Amniotic stem cell (primary cell): Measurements from ENCODE around the gene ANXA6.

Source experiments
- DNase-seq: peaks from one replicate; lab custom pipeline; 2025; lab: John Stamatoyannopoulos, UW

ANXA6 gene

DNA sequence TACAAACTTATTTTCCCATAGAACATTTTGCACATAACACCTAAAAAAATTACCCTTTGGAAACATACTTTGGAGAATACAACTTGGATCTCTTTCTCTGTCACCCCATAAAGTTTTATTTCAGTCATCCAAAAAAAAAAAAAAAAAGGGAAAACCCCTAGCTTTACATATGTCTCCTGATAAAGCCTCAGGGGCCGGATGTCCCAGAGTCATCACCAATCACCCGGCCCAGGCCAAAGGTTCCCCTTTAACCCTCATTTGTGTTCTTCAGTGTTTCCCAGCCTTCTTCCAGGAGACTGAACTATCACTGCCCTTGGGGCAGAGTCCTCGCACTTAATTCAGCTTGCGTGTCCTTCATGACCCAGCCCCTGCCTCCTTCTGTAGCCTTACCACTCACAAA is 28.8 kb downstream of the ANXA6 start:
- DNase-seq: no peak

DNA sequence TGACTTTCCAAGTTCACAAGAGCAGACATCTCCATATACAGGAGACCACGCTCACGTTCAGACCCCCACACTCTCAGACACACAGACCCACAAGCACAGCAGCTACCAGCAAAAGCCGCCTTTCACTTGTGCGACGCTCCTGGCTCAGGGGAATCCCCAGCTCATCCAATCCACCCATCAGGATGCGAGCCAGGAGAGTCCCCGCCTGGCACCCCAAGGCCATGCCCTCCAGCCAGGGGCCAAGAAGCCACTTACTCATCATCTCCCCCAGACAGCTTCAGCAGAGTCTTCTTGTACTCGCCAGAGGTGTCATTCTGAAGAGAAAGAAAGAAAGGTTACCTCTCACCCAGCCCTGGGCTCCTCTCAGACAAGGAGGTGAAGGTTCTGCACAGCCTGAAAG is 29.7 kb downstream of the ANXA6 start:
- no peak for DNase-seq

DNA sequence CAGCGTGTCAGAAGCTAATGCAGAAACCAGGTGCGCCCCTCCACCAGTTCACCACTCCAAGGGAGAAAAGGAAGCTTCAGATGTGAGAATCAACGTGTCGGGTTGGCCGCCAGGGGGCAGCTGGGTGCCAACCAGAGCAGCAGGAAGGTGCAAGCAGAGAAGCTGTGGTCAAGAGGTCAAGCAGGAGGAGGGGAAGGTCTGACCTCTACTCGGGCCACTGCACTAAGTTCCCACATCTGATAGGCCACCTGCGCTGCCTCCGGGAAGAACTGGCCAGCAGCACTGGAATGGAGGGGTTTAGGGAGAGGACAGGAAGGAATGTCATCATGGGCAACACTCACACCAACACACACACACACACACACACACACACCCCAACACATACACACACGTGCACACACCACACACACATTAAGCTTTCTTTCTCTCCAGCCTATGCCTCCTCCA is 31.4 kb downstream of the ANXA6 start:
- DNase-seq: no peak

DNA sequence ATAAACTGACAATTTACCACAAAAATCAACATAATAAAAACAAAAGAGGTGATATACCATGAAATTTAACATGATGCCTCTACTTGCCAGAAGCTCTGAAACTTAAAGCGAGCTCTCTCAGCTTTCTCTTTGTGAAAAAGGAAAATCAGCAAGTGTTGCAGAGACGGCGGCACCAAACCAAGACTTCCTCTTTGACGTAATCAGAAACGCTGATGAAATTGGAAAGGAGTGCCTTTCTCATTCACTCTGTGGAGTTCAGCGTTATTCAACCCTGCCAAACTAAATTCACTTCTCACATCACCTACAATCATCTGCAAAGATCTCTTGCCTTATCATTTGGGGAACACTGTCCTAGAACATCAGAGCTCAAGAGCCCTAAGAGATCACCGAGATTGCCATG is 32.2 kb downstream of the ANXA6 start:
- no peak for DNase-seq

DNA sequence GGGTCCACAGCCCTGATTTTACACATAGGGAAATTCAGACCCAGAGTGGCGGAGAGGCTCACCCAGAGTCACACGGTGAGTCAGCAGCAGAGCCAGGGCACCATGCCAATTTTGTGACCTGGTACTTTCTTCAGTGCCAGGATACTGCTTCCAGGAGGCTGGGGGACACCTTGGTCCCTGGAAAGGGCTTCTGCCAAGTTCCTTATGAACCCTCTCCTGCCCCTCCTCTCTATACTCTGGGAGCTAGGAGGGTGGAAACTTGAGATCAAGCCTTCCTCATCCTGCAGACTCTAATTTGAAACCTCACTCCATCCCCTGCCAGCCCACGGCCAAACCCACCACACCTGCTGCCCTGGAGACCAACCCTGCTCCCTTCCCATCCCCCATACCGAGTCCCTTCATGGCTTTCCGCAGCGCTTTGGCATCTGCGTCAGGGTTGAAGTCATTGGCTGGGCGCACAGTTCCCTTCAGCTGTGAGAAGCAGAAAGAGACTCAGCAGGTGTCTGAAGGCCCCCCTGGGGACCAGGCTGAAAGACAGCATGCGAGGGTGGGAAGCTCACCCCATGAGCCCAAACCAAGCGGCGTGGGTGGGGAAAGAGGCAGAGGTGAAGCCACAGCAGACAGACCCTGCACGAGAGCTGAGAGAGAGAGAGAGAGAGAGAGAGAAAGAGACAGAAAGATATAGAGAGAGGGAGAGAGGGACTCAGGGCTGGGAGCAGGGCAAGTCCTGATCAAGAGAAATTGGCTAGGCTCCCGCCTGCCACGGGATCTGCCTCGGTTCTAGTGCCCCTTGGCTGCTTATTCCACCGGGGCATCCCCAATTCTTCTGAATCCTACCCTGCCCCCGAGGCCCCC is 33.5 kb downstream of the ANXA6 start:
- DNase-seq: no peak

DNA sequence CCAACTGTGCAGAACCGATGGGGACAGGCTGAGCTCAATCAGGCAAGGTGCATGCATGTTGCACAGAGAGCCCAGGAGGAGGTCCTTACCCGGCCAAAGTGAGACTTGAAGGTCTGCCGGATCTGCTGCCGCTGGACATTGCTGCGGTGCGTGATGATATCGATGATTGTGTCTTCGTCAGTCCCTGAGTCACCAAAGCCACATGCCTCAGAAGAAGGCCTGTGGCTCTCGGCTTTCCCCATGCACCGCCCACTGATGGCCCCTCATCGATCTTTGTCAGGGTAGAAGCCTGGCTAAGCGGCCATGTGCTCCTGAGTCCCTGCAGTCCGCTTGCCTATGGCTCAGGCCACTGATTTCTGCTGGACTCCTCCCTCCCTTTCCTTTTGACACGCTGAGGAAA is 34.8 kb downstream of the ANXA6 start:
- DNase-seq: no peak

DNA sequence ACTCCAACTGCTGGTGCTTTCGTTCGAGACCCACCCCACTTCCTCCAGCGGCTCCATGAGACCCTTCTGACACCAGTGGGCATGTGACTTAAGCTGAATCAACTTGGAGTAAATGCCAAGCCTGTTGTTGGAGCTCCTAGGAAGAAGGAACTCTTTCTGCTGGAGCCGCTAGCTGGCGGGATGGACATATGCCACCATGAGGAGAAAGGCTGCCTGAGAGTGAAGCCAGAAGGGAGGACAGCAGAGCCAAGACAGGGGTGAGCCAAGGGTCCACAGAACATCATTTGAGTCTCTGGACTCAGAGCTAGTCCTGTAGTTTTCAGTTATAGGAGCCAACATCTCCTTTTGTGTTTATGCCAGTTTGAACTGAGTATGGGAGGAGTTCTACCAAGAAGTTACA is 35.9 kb downstream of the ANXA6 start:
- DNase-seq: no peak

DNA sequence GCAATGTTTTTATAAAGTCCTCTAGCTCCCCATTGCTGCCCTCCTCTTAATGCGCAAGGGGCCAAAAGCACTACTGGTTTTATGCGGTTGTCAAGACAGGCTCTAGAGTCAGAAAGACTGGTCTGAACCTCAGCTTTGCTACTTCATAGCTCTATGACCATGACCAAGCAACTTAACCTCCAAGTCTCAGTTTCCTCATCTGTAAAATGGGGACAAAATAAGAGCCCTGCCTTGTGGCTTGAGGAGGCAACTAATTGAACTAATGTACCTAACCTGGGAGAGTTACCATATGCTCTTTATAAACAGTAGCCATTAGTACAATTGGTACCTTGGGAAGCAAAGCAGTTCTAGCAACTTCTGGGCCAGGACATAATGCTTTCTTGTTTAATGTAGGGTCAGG is 36.5 kb downstream of the ANXA6 start:
- no peak for DNase-seq

DNA sequence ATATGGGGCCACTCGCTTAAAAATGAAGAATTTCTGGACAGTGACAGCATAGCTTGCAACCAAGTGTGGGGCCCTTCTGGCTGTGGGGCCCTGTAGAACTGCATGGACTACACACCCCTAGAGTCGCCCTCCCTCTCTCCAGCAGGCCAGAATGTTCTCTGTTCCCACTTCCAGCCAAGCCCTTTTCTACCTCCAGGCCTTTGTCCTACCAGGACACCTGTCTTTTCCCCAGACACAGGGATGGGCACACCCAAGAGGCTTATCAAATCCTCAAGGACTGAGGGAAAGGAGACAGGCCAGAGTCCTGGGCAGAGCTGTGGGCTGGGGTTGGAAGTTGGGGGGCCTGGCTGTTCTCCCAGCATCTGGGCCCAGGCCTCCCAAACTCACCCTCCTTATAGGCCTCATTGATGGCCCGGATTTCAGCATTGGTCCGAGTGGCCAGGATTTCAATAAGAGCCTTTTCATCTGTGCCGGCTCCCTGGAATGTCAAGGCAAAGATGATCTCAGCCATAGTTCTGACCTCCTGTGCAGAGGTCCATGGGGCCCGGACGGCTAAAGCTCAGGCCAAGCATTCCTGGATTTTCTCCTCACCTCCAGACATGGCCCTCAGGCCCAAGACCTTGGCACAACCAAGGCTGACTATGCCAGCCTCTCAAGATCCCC is 38.5 kb downstream of the ANXA6 start:
- DNase-seq: no peak

DNA sequence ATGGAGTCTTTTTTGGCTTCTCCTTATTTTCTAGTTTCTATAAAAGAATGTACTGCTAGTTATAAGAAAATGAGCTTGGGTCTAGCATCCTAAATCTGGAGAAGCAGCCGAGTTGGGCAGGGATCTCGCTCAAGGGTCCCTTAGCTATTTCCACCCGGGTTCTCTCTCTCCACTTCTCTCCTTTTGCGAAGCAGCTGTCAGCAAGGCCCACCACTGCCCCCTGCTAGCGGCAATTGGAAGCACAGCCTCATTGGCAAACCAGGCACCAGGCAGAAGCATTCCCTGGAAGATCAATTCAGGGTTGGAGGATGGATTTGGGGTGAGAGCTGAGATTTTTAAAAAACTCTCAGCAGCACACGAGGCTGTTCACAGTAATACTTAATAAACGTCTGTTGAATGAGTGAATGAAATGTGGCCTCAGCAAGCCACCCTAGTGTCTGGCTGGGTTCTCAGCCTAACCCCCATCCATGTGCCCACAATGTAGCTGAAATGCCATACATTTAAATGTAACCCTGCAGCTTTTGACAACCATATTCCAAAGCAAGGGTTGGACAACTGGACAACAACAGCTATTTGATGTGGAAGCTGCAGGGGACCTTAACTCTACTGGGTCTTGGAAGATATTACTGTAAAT is 42.2 kb downstream of the ANXA6 start:
- peak; percentile 24 for DNase-seq

DNA sequence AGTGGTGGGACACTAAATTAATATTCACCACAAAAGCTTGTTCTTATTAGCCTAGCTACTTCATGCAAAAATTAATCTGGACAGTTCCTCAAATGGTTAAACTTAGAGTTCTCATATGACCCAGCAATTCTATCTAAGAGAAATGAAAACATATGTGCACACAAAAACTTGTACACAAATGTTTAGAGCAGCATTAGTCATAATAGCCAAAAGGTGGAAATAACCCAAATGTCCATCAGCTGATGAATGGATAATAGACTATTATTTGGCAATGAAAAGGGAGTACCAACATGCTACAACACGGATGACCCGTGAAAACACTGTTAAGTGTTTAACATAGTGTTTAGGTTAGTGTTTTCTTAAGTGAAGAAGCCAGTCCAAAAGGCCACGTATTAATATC is 43.9 kb downstream of the ANXA6 start:
- DNase-seq: no peak

DNA sequence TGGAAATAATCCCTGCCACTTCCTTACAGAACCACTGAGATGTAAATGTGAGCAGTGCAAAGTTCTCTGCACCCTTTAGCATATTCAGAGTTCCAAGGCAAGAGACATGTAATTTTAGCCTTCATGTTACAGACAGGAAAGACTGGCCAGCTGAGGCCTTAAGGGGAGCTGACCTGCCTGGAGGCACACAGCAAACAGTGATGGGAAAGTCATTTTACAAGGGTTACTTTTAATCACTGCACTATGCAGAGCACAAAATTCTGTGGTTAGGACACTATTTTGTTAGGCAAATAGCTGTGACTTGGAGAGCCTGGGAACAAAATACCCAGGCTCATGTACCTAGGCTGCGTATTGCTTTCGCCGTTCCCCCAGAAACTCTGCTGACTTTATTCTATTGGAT is 46.6 kb downstream of the ANXA6 start:
- DNase-seq: no peak

DNA sequence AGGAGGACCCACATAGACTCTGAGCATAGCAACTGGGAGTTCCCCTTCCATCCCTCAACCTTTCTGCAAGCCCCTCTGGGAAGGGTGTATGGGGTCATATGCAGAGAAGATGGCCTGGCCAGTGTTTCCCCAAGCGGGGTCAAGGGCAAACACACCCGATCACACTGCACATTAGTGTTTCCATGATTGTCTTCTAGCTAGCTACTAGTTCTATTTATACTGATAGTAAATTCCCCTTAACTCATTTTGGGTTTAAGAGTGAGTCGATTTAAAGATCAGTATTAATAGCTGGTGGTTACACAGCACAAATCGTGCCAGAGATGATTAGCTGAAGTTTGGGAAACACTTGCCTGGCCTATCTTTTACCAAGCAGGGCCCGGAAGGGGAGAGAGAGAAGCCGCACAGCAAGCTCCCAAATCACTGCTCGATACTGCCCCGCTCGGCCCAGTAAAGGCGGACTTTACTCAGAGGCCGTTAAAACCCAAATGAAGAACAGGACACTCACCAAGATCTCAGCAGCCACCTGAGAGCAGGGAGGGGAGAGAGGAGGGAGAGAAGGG is 47.4 kb downstream of the ANXA6 start:
- no peak for DNase-seq

DNA sequence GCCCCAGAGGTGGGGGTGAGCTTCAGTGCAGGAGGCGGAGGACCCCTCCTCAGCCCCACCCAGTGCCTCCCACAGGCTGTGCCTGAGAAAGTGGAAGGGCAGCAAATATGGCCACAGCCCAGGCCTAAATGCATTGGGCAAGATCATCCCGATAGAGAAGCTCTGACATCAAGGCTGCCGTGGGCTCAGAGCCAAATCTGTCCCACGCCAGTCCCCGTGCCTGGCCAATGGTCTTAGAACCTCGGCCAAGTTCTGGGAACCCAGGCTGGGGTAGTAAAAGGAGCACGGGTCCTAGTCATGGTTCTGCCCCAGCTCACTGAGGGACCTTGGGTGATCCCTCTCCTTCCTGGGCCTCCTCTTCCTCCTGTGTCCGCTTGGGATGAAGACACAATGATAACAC is 49.0 kb downstream of the ANXA6 start:
- no peak for DNase-seq

DNA sequence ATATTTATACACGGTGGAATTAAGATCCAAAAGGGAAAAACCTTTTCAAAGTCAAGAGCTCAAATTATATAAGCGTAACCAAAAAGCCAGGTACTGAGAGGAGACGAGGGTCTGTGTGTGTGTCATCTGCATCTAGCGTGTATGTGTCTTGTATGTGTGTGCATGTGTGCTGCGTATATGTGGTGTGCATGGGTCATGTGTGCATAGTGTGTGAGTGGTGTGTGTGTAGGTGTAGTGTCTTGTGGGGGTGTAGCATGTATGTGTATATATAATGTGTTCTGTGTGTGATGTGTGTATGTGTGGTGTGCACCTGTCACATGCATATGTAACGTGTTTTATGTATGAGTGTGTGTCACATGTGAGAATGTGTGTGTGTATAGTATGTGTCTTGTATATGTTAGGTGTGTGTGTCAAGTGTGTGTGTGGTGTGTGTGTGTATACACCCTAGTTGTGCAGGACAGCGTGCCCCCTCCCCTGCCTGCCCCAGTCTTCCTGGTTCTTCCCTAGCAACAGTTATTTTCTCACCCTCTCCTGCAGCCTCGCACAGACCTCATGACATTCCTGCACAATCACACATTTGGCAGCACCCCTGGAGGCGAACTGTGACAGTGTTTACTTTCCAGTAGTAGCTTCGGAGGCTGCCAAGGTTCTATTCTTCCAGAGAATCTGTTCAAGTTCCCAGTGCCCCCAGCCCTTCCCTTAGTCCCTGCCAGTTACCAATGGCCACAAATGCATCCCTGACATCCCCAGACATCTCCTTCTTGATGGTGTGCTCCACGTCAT is 49.6 kb downstream of the ANXA6 start:
- no peak for DNase-seq

DNA sequence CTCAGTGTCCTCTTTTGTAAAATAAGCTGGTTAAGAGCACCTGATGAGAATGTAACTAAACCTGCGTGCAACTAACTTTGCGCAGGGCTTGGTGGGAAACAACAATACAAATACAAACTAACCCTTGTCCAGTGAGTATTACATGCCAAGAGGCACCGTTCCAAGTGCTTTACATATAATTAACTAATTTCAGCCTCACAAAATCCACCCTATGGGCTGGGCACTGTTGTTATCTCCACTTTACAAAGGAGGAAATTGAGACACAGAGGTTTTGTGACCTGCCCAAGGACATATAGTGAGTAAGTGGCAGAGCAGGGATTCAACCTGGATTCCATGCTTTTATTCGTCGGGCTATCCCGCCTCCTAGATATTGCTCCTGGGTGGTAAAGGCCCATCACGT is 50.5 kb downstream of the ANXA6 start:
- no peak for DNase-seq

DNA sequence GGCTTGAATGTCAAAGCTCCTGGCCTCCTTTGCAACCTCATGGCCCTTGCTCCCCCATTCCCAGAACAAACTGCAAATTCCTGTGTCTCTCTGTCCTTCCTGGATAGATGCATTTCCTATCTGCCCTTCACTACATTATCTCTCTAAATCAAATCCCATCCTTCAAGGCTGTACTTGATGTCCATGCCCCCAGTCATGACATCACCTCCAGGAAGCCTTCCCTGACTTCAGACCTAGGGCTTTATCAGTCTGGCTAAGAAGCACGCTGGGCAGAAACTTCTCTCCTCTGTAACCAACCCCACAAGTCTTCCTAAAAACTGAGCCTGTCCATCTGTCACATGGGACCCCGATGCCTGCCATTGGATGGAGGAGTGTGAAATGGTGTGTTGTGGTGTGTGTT is 51.1 kb downstream of the ANXA6 start:
- DNase-seq: no peak

DNA sequence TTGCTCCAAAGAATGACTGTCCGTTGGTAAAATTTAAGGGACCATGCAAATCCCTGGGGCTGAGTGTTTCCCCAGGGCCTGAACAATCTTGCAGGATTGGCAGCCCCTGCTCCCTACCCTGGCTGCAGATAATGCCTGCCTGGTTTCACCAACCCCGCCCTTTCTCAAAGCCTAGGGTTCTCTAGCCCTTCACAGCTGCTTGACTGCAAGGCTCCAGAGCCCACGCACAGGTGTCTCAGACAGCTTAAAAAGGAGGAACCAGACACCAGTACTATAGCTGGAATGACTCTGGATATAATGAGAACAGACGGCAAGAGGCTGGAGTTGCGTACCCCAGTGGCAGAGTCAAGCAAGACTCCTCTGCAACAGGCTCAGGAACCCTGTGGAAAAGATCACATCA is 51.5 kb downstream of the ANXA6 start:
- no peak for DNase-seq

DNA sequence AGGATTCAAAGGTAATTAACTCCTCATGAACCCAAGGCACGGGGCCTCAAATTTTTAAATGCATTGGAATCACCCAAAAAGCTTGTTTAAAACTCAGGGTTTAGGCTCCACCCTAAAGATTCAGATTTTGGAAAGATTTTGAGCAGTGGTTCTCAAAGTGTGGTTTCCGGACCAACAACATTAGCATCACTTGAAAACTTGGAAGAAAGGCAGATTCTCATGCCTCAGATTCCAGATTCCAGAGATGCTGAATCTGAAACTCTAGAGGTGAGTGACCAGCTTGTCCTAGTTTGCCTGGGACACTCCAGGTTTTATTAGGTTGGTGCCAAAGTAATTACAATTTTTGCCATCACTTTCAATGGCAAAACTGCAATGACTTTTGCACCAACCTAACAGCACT is 52.0 kb downstream of the ANXA6 start:
- no peak for DNase-seq

DNA sequence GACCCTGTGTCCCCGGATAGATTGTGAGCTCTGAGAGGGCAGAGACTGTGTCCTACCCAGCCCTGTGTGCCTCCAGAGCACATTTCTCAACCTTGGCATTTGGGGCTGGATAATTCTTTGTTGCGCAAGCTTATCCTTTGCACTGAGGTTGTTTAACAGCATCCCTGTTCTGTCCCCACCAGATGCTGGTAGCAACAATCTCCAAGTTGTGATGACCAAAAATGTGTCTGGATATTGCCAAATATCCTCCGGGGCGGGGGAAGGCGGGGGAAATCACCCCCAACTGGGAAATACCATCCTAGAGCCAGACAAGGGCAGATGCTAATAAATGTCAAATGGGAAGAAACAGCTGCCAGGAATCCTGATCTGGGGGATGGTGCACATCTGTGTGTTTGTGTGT is 52.8 kb downstream of the ANXA6 start:
- no peak for DNase-seq

DNA sequence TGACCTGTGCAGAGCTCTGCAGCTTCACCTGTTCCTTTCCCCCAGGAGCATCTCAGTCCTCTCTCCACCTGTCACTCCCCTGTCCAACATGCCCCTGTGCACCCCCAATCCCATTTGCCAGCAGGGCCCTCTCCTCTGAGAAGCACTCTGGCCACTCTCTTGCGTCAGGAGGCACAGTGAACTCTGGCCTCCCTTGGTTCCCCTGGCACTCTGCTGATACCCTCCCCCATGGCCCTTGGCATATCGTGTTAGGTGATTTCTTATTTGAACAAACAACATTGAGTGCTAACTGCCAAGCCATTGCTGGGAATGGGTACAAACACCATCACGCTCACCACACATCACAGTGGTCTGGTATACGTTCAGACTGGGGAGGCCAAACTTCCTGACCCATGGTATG is 55.8 kb downstream of the ANXA6 start:
- DNase-seq: no peak

DNA sequence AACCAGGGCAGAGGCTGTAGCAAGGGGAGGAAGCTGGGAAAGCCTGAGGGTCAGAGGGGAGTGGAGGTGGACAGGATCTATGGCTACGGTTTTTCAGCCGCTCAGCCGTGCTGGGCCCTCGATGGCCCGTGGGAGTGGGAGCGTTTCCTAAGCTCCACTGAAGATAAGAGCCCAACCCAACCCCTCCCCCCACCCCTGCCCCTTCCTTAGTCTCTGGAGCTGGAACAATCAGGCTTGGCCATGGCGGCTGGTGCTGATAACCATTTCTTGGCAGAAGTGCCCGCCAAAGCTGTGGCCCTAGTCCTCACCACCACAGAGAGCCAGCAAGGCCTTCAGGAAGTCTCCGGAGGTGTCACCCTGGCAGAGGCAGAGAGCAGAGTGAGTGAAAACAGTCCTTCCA is 56.4 kb downstream of the ANXA6 start:
- DNase-seq: no peak
